NCI-H69 (cell line): ENCODE measurements around the gene LCLAT1.
A peak's percentile ranks its signal among the peaks of the same experiment; 100 is the strongest.

Source experiments
- DNase-seq: peaks from one replicate; lab custom pipeline; 2025; lab: John Stamatoyannopoulos, UW

LCLAT1 gene

GRCh38 chr2:30447149-30448045, at the start of gene LCLAT1:
TSS of gene LCLAT1 (plus strand) at chr2:30447246. CDS start at chr2:30525591, 78,345 bp downstream.
- peak; percentile 81 for DNase-seq

- peak; percentile 2 for DNase-seq
These were observed 48.8 kb upstream of the LCLAT1 start for GRCh38 chr2:30398084-30398873.

- DNase-seq: no peak
These were observed 46.7 kb upstream of the LCLAT1 start for GRCh38 chr2:30400151-30400954.

DNA sequence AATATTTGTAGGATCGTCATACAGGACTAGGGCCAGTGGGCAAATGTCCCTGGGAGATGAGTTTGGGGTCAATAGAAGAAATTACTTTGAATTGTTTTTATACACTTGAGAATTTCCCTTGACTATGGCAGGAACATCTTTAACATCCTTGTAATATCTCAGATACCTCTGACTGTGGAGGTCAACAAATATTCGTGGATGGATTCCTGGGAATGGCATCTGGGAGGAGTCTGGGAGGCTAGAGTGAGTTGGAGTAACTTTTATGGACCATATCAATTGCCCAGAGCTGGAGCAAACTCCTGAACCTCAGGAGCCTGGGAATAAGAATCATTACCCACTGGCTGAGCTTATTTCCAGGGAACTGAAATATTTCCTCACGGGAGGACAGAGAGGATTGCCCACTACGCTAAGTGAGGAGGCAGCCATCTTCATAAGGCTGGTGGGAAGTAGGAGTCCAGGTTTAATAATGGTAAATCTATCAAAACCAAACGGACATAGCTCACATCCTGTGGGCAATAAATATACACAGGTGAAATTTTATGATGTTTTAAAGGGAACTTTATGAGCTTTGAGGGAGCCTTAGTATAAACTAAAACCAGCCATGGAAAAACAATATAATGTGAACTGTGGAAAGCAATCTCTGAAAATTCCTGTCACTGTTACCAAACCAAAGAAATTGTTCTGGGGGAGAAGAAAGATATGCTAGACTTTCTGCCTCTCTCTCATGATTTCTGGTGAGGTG, 44.4 kb upstream of the LCLAT1 start:
- no peak for DNase-seq

- no peak for DNase-seq
These were observed 43.3 kb upstream of the LCLAT1 start for GRCh38 chr2:30403592-30404312.

DNA sequence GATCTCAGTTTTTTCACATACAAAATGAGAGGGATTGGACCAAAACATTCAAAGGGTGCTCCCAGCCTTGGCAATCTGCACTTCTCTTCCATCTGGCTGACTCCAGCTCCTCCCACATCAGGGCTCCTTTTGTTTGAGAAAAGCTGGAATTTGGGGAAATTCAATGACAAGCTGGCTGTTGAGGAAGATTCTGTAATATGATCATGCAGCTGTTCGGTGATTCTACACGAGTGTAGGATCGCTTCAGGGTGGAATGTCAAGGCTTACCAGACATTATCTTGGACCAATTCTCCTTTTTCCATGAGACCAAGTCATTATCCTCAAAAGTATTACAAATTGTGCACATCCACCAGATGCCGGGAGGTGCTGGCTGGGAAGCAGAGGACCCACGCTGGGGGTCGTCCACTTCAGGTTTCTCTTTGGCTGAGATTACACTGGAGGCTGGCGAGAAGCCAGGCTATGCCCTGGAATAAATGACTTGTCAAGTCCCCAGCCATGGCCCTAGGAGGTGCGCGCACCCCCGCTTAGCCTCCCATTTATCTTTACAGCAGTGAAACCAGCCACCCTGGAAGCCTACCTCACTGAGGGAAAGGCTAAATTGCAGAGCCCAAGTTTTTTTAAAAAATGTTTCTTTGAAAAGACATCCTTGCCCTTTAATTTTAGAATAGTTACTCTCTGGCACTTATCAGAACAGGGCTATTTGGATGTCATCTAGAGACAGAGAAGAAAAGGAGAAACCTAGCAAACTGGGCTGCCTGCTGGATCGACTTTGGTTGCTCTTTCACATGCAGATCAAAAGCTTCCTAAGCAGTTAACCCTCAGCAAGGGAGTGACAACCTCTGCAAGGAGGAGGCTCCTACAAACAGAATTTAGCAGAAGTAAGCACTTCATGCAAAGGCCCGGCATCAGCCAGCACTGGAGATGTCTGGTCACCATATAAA, 42.5 kb upstream of the LCLAT1 start:
- peak; percentile 84 for DNase-seq

DNA sequence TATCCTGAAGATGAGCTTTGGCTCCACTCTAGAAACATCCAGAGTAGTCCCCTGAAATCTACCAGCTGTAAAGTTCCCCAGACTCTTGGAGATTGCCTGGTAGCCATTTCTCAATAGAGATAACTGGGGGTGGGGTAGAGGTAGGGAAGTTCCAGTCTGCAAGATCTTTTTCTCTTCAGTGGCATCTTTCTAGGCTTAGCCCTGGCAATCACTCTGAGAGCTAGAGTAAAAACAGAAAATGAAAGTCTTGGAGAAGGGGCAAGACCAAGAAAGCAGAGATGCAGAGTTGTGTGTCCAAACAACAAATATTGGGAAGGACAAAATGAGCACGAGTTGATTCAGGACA, 41.8 kb upstream of the LCLAT1 start:
- no peak for DNase-seq

- DNase-seq: no peak
These were observed 40.2 kb upstream of the LCLAT1 start for GRCh38 chr2:30406853-30407252.

DNA sequence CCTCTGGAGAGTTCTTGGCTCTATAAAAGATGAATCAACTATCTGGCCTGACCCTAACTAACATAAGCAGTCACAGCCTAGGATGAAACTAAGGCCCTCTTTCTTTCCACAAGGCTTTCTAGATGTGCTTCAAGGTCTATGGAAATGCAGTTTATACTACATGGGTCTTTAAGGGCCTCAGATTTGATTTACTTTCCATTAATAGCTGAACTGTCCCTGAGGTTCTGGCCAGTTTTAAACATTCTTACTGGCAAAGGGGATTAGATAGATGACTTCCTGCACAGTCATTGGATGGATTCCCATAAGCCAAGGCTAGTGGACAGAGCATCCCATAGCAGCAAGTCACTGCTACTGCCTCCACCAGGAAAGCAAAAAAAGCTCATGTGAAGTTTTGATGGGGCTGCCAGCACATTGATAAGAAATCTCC, 38.1 kb upstream of the LCLAT1 start:
- no peak for DNase-seq

- peak; percentile 13 for DNase-seq
These were observed 36.8 kb upstream of the LCLAT1 start for GRCh38 chr2:30410217-30410616.

GRCh38 chr2:30412047-30412683, 34.9 kb upstream of the LCLAT1 start:
- DNase-seq: no peak

- no peak for DNase-seq
These were observed 34.1 kb upstream of the LCLAT1 start for GRCh38 chr2:30412684-30413570.

DNA sequence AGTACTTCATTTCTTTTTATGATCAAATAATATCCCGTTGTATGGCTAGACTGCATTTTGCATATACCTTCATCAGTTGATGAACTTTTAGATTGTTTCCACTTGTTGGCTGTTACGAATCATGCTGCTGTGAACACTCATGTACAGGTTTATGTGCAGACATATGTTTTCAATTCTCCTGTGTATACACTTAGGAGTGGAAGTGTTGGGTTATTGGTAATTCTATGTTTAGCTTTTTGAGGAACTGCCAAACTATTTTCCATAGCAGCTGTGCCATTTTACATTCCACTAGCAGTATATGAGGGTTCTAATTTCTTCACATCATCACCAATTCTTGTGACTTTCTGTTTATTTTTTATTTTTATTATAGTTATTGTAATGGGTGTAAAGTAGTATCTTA, 32.1 kb upstream of the LCLAT1 start:
- DNase-seq: no peak

DNA sequence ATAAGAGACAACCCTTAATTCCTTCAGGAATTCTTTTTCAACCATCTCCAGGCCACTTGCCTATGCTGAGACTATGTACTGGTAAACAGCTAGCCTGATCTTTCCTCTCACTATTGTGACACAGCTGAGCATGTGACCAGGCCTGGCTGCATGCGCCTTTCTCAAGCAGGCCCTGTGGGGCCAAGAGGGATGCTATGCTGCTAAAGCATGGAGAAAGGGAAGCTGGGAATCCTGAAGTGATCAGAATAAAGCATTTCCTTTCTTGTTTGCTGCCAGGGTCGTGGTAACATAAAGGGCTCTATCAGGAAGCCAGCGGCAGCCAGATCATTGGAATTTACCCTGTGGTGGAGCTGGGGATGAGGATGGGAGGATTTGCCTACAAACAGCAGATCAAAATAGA, 29.8 kb upstream of the LCLAT1 start:
- no peak for DNase-seq

DNA sequence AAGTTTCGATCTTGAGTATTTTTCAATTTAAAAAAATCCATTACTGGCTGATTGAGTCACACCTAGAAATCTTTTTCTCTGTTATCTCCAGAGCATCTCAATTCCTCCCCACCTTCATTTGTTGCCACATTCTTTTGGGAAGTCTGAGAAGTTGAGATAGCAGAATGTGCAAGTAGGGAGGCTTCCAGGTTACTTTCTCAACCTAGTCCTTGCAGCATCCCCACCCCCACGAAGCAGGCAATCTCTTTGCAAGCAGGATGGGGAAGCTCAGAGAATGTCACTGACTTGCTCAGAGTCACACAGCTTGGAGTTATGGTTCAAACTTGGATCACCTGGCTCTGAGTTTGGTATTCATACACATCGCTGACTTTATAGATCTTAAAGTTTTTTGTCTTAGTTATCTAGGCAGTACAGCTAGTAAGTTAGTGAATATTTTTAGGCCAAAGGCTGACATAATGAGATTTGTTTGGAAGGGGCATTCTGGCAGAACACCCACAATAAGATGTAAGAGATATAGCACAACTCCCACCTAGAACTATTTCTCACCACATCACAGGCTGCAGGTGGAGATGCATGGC, 25.9 kb upstream of the LCLAT1 start:
- no peak for DNase-seq

DNA sequence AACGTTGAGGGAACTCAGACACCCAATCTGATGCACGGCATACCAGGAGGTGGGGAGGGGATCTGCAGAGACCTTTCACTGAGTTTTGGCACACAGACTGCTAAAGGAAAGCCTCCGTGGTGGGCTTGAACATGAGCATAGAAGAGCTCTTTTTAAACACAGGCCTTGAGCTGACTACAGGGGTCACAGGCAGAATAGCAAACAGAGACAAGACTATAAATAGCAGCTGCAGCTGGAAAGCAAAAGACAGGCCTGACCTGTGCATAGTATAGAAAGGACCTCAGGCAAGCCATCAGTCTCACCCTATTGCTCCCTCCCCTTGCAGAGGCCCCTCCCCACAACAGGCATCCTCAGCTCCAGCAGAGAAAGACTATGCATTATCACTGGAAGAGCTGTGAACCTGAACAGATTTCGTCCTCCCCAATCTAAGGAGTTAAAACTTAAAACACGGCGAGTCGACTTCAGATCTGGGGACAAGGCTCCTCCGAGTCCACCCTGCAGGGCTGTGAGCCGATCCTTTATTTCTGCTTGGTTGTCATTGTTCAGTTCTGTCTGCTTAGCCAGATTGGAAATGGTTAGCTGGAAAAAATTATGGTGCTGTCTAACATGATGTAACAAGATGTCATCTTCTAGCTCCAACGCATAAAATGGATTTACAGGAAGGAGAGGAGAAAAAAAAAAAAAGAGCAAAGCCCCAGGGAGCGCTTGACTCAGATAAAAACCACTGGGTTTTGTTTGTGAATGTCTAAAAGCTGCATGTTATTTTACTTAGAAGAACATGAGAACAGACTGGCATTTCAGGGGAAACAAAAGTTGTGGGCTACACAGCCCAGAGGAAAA, 25.2 kb upstream of the LCLAT1 start:
- DNase-seq: peak; percentile 73
